ENCODE results near the gene KIAA0930.

DNA sequence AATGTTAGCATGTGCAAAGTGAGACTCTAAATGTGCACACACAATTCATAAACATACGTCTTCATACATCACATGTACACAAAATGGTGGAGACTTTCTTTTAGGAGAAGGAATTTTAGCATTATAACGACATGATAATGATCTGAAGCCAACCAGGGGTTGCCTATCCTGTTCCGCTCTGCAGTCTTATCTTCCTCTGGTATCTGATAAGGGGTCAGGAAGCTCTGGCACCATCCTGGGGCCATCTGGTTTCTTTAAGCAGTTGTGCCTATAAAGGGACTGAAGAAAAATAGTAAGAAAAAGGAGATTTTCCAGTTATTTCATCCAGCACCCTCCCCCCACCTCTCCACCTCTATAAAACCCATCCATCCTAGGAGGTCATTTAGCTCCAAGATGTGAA lies 82.8 kb downstream of the KIAA0930 start:
- TF ChIP-seq, protein P1, sequence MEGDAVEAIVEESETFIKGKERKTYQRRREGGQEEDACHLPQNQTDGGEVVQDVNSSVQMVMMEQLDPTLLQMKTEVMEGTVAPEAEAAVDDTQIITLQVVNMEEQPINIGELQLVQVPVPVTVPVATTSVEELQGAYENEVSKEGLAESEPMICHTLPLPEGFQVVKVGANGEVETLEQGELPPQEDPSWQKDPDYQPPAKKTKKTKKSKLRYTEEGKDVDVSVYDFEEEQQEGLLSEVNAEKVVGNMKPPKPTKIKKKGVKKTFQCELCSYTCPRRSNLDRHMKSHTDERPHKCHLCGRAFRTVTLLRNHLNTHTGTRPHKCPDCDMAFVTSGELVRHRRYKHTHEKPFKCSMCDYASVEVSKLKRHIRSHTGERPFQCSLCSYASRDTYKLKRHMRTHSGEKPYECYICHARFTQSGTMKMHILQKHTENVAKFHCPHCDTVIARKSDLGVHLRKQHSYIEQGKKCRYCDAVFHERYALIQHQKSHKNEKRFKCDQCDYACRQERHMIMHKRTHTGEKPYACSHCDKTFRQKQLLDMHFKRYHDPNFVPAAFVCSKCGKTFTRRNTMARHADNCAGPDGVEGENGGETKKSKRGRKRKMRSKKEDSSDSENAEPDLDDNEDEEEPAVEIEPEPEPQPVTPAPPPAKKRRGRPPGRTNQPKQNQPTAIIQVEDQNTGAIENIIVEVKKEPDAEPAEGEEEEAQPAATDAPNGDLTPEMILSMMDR (IDR thresholded peaks at IDR 0.05), result no peak
- TF ChIP-seq EP300 (IDR thresholded peaks at IDR 0.05) (no peak), POLR2A (IDR thresholded peaks at IDR 0.05) (no peak)
